ENCODE results near the gene MIPEP. TPM values are rescaled to one million over a fixed set of nuclear protein-coding genes. Genes with fewer than 3 reads are reported as not detected.

The MIPEP gene
- total RNA-seq, 4 donors from 2014 or later: 12.1 to 20.3 (median 16.0) TPM

GRCh38 chr13:23740002-23740401, 149.2 kb downstream of the MIPEP start:
- Histone ChIP-seq H3K4me1 (peaks cover 0 to 9% (median 7%) of the 10 kb centered on the region in 4 donors), H3K9me3 (no peaks in the 10 kb centered on the region), H3K27ac (replicated peaks in 1 of 4) (no peak overlapping the region), H3K27me3 (no peaks in the 10 kb centered on the region), H3K4me3 (no peak overlapping the region), H3K36me3 (no peaks in the 10 kb centered on the region)
- 88% methylated on average over 3 of the region's 4 CpGs for WGBS
- intact Hi-C loops (cut with DNase I): no loop called here
- TF ChIP-seq POLR2A (IDR thresholded peaks at IDR 0.05; ENCODE audit: low read depth): no peak
- no peak for TF ChIP-seq EP300 (IDR thresholded peaks at IDR 0.05)
- no peak for TF ChIP-seq CTCF (IDR thresholded peaks at IDR 0.05)
- no peak for TF ChIP-seq POLR2AphosphoS5 (IDR thresholded peaks at IDR 0.05)
- DNase-seq (ENCODE audit: extremely low spot score): no peak

- Histone ChIP-seq H3K4me1 (peaks cover 0 to 9% (median 7%) of the 10 kb centered on the region in 4 donors), H3K27ac (replicated peaks in 1 of 4) (no peak overlapping the region), H3K9me3 (no peaks in the 10 kb centered on the region), H3K4me3 (no peak overlapping the region), H3K36me3 (no peaks in the 10 kb centered on the region), H3K27me3 (no peaks in the 10 kb centered on the region)
- DNase-seq (ENCODE audit: extremely low spot score): no peak
- 84% methylated on average over 3 of the region's 3 CpGs for WGBS
- intact Hi-C loops (cut with DNase I): no loop called here
- no peak for TF ChIP-seq POLR2AphosphoS5 (IDR thresholded peaks at IDR 0.05)
- TF ChIP-seq EP300 (IDR thresholded peaks at IDR 0.05): no peak
- TF ChIP-seq POLR2A (IDR thresholded peaks at IDR 0.05; ENCODE audit: low read depth): no peak
- no peak for TF ChIP-seq CTCF (IDR thresholded peaks at IDR 0.05)
Observed at GRCh38 chr13:23739596-23739995, 149.6 kb downstream of the MIPEP start.

GRCh38 chr13:23736541-23736940, 152.7 kb downstream of the MIPEP start:
- Histone ChIP-seq H3K4me1 (peaks cover 0 to 9% (median 7%) of the 10 kb centered on the region in 4 donors), H3K36me3 (no peaks in the 10 kb centered on the region), H3K9me3 (no peaks in the 10 kb centered on the region), H3K4me3 (no peak overlapping the region), H3K27ac (replicated peaks in 1 of 4) (peak overlapping the region in 2 of 4 donors; percentile 6 to 13), H3K27me3 (no peaks in the 10 kb centered on the region)
- 67% methylated on average over 5 of the region's 5 CpGs for WGBS
- no peak for DNase-seq (ENCODE audit: extremely low spot score)
- TF ChIP-seq POLR2AphosphoS5 (IDR thresholded peaks at IDR 0.05) (no peak), EP300 (IDR thresholded peaks at IDR 0.05) (no peak), CTCF (IDR thresholded peaks at IDR 0.05) (no peak), POLR2A (IDR thresholded peaks at IDR 0.05; ENCODE audit: low read depth) (no peak)
- intact Hi-C loops (cut with DNase I): no loop called here

GRCh38 chr13:23735329-23735728, 153.9 kb downstream of the MIPEP start:
- DNase-seq (ENCODE audit: extremely low spot score): no peak
- Histone ChIP-seq H3K36me3 (no peaks in the 10 kb centered on the region), H3K9me3 (no peaks in the 10 kb centered on the region), H3K27ac (replicated peaks in 1 of 4) (no peak overlapping the region), H3K4me3 (no peak overlapping the region), H3K4me1 (peaks cover 0 to 9% (median 7%) of the 10 kb centered on the region in 4 donors), H3K27me3 (no peaks in the 10 kb centered on the region)
- TF ChIP-seq POLR2AphosphoS5 (IDR thresholded peaks at IDR 0.05): no peak
- TF ChIP-seq EP300 (IDR thresholded peaks at IDR 0.05): no peak
- TF ChIP-seq CTCF (IDR thresholded peaks at IDR 0.05): no peak
- no peak for TF ChIP-seq POLR2A (IDR thresholded peaks at IDR 0.05; ENCODE audit: low read depth)
- 60% methylated on average over 2 of the region's 2 CpGs for WGBS
- intact Hi-C loops (cut with DNase I): no loop called here

- no peak overlapping the region for H3K4me3 ChIP-seq
- H3K9me3 ChIP-seq: no peaks in the 10 kb centered on the region
- H3K27me3 ChIP-seq: no peaks in the 10 kb centered on the region
- over 99% methylated on average over 3 of the region's 3 CpGs for WGBS
- TF ChIP-seq EP300 (IDR thresholded peaks at IDR 0.05) (no peak), POLR2AphosphoS5 (IDR thresholded peaks at IDR 0.05) (no peak), CTCF (IDR thresholded peaks at IDR 0.05) (no peak), POLR2A (IDR thresholded peaks at IDR 0.05; ENCODE audit: low read depth) (no peak)
- H3K27ac ChIP-seq (replicated peaks in 1 of 4): no peak overlapping the region
- H3K4me1 ChIP-seq: peaks cover 0 to 6% (median 3%) of the 10 kb centered on the region in 4 donors
- no peak for DNase-seq (ENCODE audit: extremely low spot score)
- intact Hi-C loops (cut with DNase I): no loop called here
- peaks cover 10 to 20% (median 15%) of the 10 kb centered on the region in 4 donors for H3K36me3 ChIP-seq
Observed at GRCh38 chr13:23731709-23732108, 157.5 kb downstream of the MIPEP start.
